MM.1S (cell line): ENCODE data around the gene WDR64.

ENCODE experiments used
- EZH2 ChIP-seq: fragments of 300-600 bp; sonication (generic); optimal IDR thresholded peaks from 2 replicates; pipeline ENCODE3; 2017; ENCODE audit warnings: low read depth, mild to moderate bottlenecking, antibody characterized with exemption, low read length, mixed read lengths
- EZH2phosphoT487 ChIP-seq: fragments of 300-600 bp; sonication (generic); IDR thresholded peaks from 2 replicates; pipeline ENCODE4 v1.6.1; 2018; ENCODE audit warnings: antibody characterized with exemption, low read length
- TF ChIP-seq, protein P1 (sequence below): fragments of 300-600 bp; sonication (generic); IDR thresholded peaks from 2 replicates; pipeline ENCODE4 v1.5.1; 2016; ENCODE audit warnings: antibody characterized with exemption, low read length, mixed read lengths

DNA sequence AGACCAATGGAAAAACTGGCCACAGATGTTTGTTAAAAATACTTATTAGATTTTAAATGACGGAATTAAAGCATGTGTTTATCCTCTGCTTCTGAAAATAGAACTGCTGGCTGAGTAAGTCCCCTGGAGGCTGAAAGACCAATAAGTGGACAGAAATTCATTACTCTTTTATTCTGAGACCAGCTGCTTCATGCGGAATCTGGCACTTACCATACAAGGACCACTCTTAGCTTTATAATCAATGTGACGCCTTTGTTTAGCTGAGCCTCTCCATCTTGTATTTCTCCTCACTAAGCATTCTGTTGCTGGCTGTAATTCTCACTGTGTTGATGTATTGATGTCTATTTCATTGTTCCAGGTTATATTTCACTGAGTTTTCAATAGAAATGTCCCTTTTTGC is 189.6 kb downstream of the WDR64 start:
- TF ChIP-seq, protein P1, sequence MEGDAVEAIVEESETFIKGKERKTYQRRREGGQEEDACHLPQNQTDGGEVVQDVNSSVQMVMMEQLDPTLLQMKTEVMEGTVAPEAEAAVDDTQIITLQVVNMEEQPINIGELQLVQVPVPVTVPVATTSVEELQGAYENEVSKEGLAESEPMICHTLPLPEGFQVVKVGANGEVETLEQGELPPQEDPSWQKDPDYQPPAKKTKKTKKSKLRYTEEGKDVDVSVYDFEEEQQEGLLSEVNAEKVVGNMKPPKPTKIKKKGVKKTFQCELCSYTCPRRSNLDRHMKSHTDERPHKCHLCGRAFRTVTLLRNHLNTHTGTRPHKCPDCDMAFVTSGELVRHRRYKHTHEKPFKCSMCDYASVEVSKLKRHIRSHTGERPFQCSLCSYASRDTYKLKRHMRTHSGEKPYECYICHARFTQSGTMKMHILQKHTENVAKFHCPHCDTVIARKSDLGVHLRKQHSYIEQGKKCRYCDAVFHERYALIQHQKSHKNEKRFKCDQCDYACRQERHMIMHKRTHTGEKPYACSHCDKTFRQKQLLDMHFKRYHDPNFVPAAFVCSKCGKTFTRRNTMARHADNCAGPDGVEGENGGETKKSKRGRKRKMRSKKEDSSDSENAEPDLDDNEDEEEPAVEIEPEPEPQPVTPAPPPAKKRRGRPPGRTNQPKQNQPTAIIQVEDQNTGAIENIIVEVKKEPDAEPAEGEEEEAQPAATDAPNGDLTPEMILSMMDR, result no peak
- TF ChIP-seq EZH2phosphoT487 (no peak), EZH2 (no peak)
